Loucy (cell line): ENCODE results near the gene RER1.

Experiments
- H2AFZ ChIP-seq: fragments of 200-600 bp; sonication (generic); 2 replicates; pipeline ENCODE4 v1.6.0; 2016; ENCODE audit warnings: antibody characterized with exemption, mild to moderate bottlenecking, low read length, moderate library complexity
- H3F3A ChIP-seq: fragments of 200-600 bp; 2 replicates; pipeline ENCODE4 v1.6.0; 2016; ENCODE audit warnings: antibody characterized with exemption, low read depth, mild to moderate bottlenecking
- H3K27me3 ChIP-seq: fragments of 200-600 bp; sonication (generic); 2 replicates; pipeline ENCODE4 v1.6.1; 2014; ENCODE audit warnings: low read length, mild to moderate bottlenecking; ENCODE audit not compliant: insufficient read depth, poor library complexity, severe bottlenecking
- H3K36me3 ChIP-seq: fragments of 200-600 bp; sonication (generic); 2 replicates; pipeline ENCODE4 v1.6.1; 2016; ENCODE audit warnings: low read length; ENCODE audit not compliant: insufficient read depth
- H3K4me1 ChIP-seq: fragments of 200-600 bp; sonication (generic); 2 replicates; pipeline ENCODE4 v1.5.1; 2014; ENCODE audit warnings: low read length, mild to moderate bottlenecking; ENCODE audit not compliant: insufficient read depth, poor library complexity, severe bottlenecking
- H3K4me2 ChIP-seq: fragments of 200-600 bp; sonication (generic); 2 replicates; pipeline ENCODE4 v1.6.0; 2014; ENCODE audit warnings: antibody characterized with exemption, low read length, low read depth, mild to moderate bottlenecking; ENCODE audit not compliant: poor library complexity, severe bottlenecking
- H3K4me3 ChIP-seq: fragments of 200-600 bp; sonication (generic); 2 replicates; pipeline ENCODE4 v1.5.1; 2014; ENCODE audit warnings: low read length, mild to moderate bottlenecking, mixed read lengths; ENCODE audit not compliant: poor library complexity, severe bottlenecking
- H3K79me2 ChIP-seq: fragments of 200-600 bp; sonication (generic); 2 replicates; pipeline ENCODE4 v1.6.1; 2014; ENCODE audit warnings: low read length; ENCODE audit not compliant: insufficient read depth
- H3K9ac ChIP-seq: fragments of 200-600 bp; sonication (generic); 2 replicates; pipeline ENCODE4 v1.6.0; 2014; ENCODE audit warnings: mild to moderate bottlenecking, low read depth, low read length, moderate library complexity; ENCODE audit not compliant: poor library complexity, severe bottlenecking
- H3K9me2 ChIP-seq: fragments of 200-600 bp; sonication (generic); replicated peaks from 2 replicates; pipeline ENCODE4 v1.6.1; 2016; ENCODE audit warnings: low read depth, low read length, mixed read lengths
- H3K9me3 ChIP-seq: fragments of 200-600 bp; sonication (generic); 2 replicates; pipeline ENCODE4 v1.6.1; 2014; ENCODE audit warnings: mild to moderate bottlenecking, antibody characterized with exemption, low read length, low read depth; ENCODE audit not compliant: insufficient read depth
- H4K20me1 ChIP-seq: fragments of 200-600 bp; sonication (generic); 2 replicates; pipeline ENCODE4 v1.6.0; 2014; ENCODE audit warnings: antibody characterized with exemption, low read length, mild to moderate bottlenecking; ENCODE audit not compliant: insufficient read depth, poor library complexity, severe bottlenecking
- CTCF ChIP-seq: fragments of 200-600 bp; sonication (generic); conservative IDR thresholded peaks from 2 replicates; pipeline ENCODE4 v1.5.1; 2014; ENCODE audit warnings: mild to moderate bottlenecking, antibody characterized with exemption, low read length
- EZH2phosphoT487 ChIP-seq: fragments of 200-600 bp; IDR thresholded peaks from 2 replicates; pipeline ENCODE4 v1.6.1; 2018; ENCODE audit warnings: antibody characterized with exemption, mild to moderate bottlenecking, moderate library complexity, borderline replicate concordance

Gene RER1

GRCh38 chr1:2352897-2353550 lies 38.6 kb upstream of the RER1 start:
- no peak overlapping the region for H3K4me3 ChIP-seq
- no peaks in the 10 kb centered on the region for H3K27me3 ChIP-seq
- H3K4me1 ChIP-seq: no peaks in the 10 kb centered on the region
- H3K9me3 ChIP-seq: no peaks in the 10 kb centered on the region
- H3K79me2 ChIP-seq: no peaks in the 10 kb centered on the region
- H4K20me1 ChIP-seq: no peaks in the 10 kb centered on the region
- no peaks in the 10 kb centered on the region for H3K9me2 ChIP-seq
- TF ChIP-seq EZH2phosphoT487: no peak
- TF ChIP-seq CTCF: no peak
- no peaks in the 10 kb centered on the region for H3K36me3 ChIP-seq
- no peak overlapping the region for H2AFZ ChIP-seq
- H3F3A ChIP-seq: no peaks in the 10 kb centered on the region
- no peak overlapping the region for H3K9ac ChIP-seq
- no peak overlapping the region for H3K4me2 ChIP-seq

GRCh38 chr1:2353551-2354438 lies 37.8 kb upstream of the RER1 start:
- H3K9me2 ChIP-seq: no peaks in the 10 kb centered on the region
- no peak overlapping the region for H2AFZ ChIP-seq
- no peaks in the 10 kb centered on the region for H3K4me1 ChIP-seq
- H3F3A ChIP-seq: no peaks in the 10 kb centered on the region
- no peak for TF ChIP-seq EZH2phosphoT487
- no peak for TF ChIP-seq CTCF
- no peaks in the 10 kb centered on the region for H3K9me3 ChIP-seq
- no peak overlapping the region for H3K9ac ChIP-seq
- no peaks in the 10 kb centered on the region for H3K27me3 ChIP-seq
- H3K36me3 ChIP-seq: no peaks in the 10 kb centered on the region
- H4K20me1 ChIP-seq: no peaks in the 10 kb centered on the region
- no peak overlapping the region for H3K4me3 ChIP-seq
- no peak overlapping the region for H3K4me2 ChIP-seq
- H3K79me2 ChIP-seq: no peaks in the 10 kb centered on the region

GRCh38 chr1:2354511-2355372 lies 36.9 kb upstream of the RER1 start:
- Histone ChIP-seq H3K9me3 (no peaks in the 10 kb centered on the region), H3K4me1 (no peaks in the 10 kb centered on the region), H3K79me2 (no peaks in the 10 kb centered on the region), H2AFZ (no peak overlapping the region), H3K9ac (no peak overlapping the region), H3F3A (no peaks in the 10 kb centered on the region), H3K36me3 (no peaks in the 10 kb centered on the region), H4K20me1 (no peaks in the 10 kb centered on the region), H3K4me2 (no peak overlapping the region), H3K9me2 (no peaks in the 10 kb centered on the region), H3K27me3 (no peaks in the 10 kb centered on the region), H3K4me3 (no peak overlapping the region)
- TF ChIP-seq CTCF (no peak), EZH2phosphoT487 (no peak)
